Ovary (tissue), 9 donors: Measurements from ENCODE around the gene PAX8. TPM values are rescaled to one million over a fixed set of nuclear protein-coding genes. Genes with fewer than 3 reads are reported as not detected.

ENCODE experiments used
- DNase-seq, 5 donors: peaks; one replicate each; pipeline ENCODE4 v3.0.0-alpha.2; 2019 to 2020
- H3K27ac ChIP-seq, 2 donors: fragments of 200-600 bp; one replicate each; pipeline versions ENCODE4 v1.5.1 to v1.8.0; 2019 to 2022
- H3K27me3 ChIP-seq: fragments of 200-600 bp; one replicate; pipeline ENCODE4 v1.8.0; 2022
- H3K36me3 ChIP-seq: fragments of 200-600 bp; sonication (generic); one replicate; pipeline ENCODE4 v1.5.1; 2019
- H3K4me1 ChIP-seq: one replicate; pipeline ENCODE4 v1.8.1; 2013; ENCODE audit warnings: mild to moderate bottlenecking, moderate library complexity; ENCODE audit not compliant: insufficient read depth
- H3K4me3 ChIP-seq: fragments of 200-600 bp; sonication (generic); one replicate; pipeline ENCODE4 v1.5.1; 2017
- H3K9me3 ChIP-seq, 2 donors: fragments of 200-600 bp in 1 of 2; sonication (generic) in 1 of 2; one replicate each; pipeline versions ENCODE4 v1.5.1 to v1.8.1; 2013 to 2019; ENCODE audit warnings: mild to moderate bottlenecking in 1 of 2, moderate library complexity in 1 of 2
- CTCF ChIP-seq, 3 donors: fragments of 450-650 bp in 2 of 3; fragments of 200-600 bp in 1 of 3; IDR thresholded peaks; one replicate each; pipeline versions ENCODE4 v1.5.1 to v1.8.0; 2016 to 2022; ENCODE audit warnings: antibody characterized with exemption in 3 of 3, mild to moderate bottlenecking in 1 of 3
- EP300 ChIP-seq: sonication (generic); formaldehyde crosslinking; IDR thresholded peaks from one replicate; pipeline ENCODE4 v1.6.1; 2017; ENCODE audit warnings: antibody characterized with exemption
- POLR2A ChIP-seq: fragments of 450-650 bp; IDR thresholded peaks from one replicate; pipeline ENCODE4 v1.6.1; 2017; ENCODE audit warnings: antibody characterized with exemption, mild to moderate bottlenecking, moderate library complexity
- WGBS, 3 donors: extraction: QIAGEN DNeasy Blood & Tissue Kit in 1 of 3; methylation state at CpG; one replicate each; pipeline versions ENCODE4 v1.1.5 to v1.1.7; 2013 to 2017; 5-methylcytosine and 5-hydroxymethylcytosine counted together
- intact Hi-C, 4 donors: fragments of 100-400 bp; cut with DNase I; formaldehyde crosslinking; loops; one replicate each; pipeline versions ENCODE4 v1.11.0 to v1.15.1; 2022 to 2023
- polyA plus RNA-seq, 2 donors: library from polyadenylated mRNA; stranded (reverse); fragments of 200-250 nt in 1 of 2; fragments of 350-450 nt in 1 of 2; fragmentation: Illumina TruSeq in 1 of 2; extraction: RNeasy Lipid Tissue Mini Kit (QIAGEN cat#74804) in 1 of 2; gene quantifications; one replicate each; pipeline ENCODE4 v1.2.3, GENCODE V29; 2013 to 2014
- total RNA-seq, 7 donors: library from RNA; depleted of rRNA in 2 of 7; stranded (reverse); fragments of >200 nt in 2 of 7; fragmentation: NEBNext Ultra II Directional in 3 of 7; extraction: Animal tissue kit (Norgen Biotek cat#: 25700) in 3 of 7; gene quantifications; one replicate each; pipeline versions ENCODE4 v1.1.0 to v1.2.4, GENCODE V29; 2016 to 2023
- donor health status: DM: no; HTN: no; CAD: no; lungs with moderate emphysema.
- donor health status: DM: no; HTN: no; CAD: no.
- donor health status: Bipolar disorder and iron deficiency.
- donor health status: DM: yes; HTN: yes; CAD: no.
- donor health status: DM: no; HTN: no; CAD: no.
- donor health status: DM: yes; HTN: yes; CAD: no.

Gene PAX8
- total and polyA plus RNA-seq, 9 donors: 0.15 to 90.1 (median 9.6) TPM

- TF ChIP-seq CTCF (IDR thresholded peaks at IDR 0.05) (no peak), POLR2A (no peak), EP300 (no peak)
- Histone ChIP-seq H3K36me3 (no peaks in the 10 kb centered on the region), H3K4me3 (no peak overlapping the region), H3K9me3 (no peaks in the 10 kb centered on the region), H3K27ac (no peak overlapping the region), H3K27me3 (no peaks in the 10 kb centered on the region), H3K4me1 (peaks cover 1% of the 10 kb centered on the region)
- intact Hi-C loops: no loop called here
- peak in 3 of 5 donors; percentile 35 to 49 (median 38) for DNase-seq
- 20 to 30% (median 22%) methylated on average over 3 of the region's 3 CpGs for WGBS, 3 donors
These were observed 5.1 kb upstream of the PAX8 start for GRCh38 chr2:113283704-113284284.

- no peak for TF ChIP-seq CTCF (IDR thresholded peaks at IDR 0.05)
- no peak for TF ChIP-seq POLR2A
- no peak for TF ChIP-seq EP300
- H3K4me1 ChIP-seq: peaks cover 2% of the 10 kb centered on the region
- no peaks in the 10 kb centered on the region for H3K27me3 ChIP-seq
- no peaks in the 10 kb centered on the region for H3K9me3 ChIP-seq
- H3K36me3 ChIP-seq: no peaks in the 10 kb centered on the region
- no peak for DNase-seq
- H3K27ac ChIP-seq: no peak overlapping the region
- 56 to 60% (median 60%) methylated on average over 12 of the region's 12 CpGs for WGBS, 3 donors
- no peak overlapping the region for H3K4me3 ChIP-seq
- intact Hi-C loops: no loop called here
These were observed 4.2 kb upstream of the PAX8 start for GRCh38 chr2:113282747-113283533.

- DNase-seq: no peak
- Histone ChIP-seq H3K27me3 (no peaks in the 10 kb centered on the region), H3K4me1 (peaks cover 4% of the 10 kb centered on the region), H3K36me3 (no peaks in the 10 kb centered on the region), H3K27ac (no peak overlapping the region), H3K9me3 (no peaks in the 10 kb centered on the region), H3K4me3 (no peak overlapping the region)
- TF ChIP-seq POLR2A (no peak), EP300 (no peak), CTCF (IDR thresholded peaks at IDR 0.05) (no peak)
- 72 to 81% (median 75%) methylated on average over 12 of the region's 12 CpGs for WGBS, 3 donors
- intact Hi-C loops: no loop called here
These were observed 3.4 kb upstream of the PAX8 start for GRCh38 chr2:113281910-113282746.

- no peak for DNase-seq
- Histone ChIP-seq H3K9me3 (no peaks in the 10 kb centered on the region), H3K36me3 (no peaks in the 10 kb centered on the region), H3K4me3 (no peak overlapping the region), H3K27ac (no peak overlapping the region), H3K4me1 (peaks cover 2% of the 10 kb centered on the region), H3K27me3 (no peaks in the 10 kb centered on the region)
- TF ChIP-seq CTCF (IDR thresholded peaks at IDR 0.05) (no peak), POLR2A (no peak), EP300 (no peak)
- 14 to 22% (median 17%) methylated on average over 46 to 49 of the region's 49 CpGs for WGBS, 3 donors
- intact Hi-C loops: no loop called here
These were observed 514 bp downstream of the PAX8 start for GRCh38 chr2:113278073-113278741.
